Pancreas (tissue), 10 donors: ENCODE measurements around the gene CHRNB4. TPM values are rescaled to one million over a fixed set of nuclear protein-coding genes. Genes with fewer than 3 reads are reported as not detected.

Source experiments
- ATAC-seq, 4 donors: fragments of 200-7000 bp; cut with Tn5 transposase; one replicate each; pipeline versions ENCODE4 v1.8.0 to v1.9.1; 2020; ENCODE audit warnings: mild to moderate bottlenecking in 4 of 4, moderate library complexity in 4 of 4
- DNase-seq, 6 donors: peaks; one replicate each; pipeline ENCODE4 v3.0.0-alpha.2; 2020
- FAIRE-seq: peaks from 2 replicates; lab custom pipeline; 2012; peaks lifted over from hg19 to GRCh38; lab: Jason Lieb, UNC
- H3K27ac ChIP-seq, 4 donors: fragments of 200-600 bp; sonication (generic); 1 replicate in 3 of 4; 2 replicates in 1 of 4; pipeline versions ENCODE4 v1.5.0 to v1.8.0; 2020
- H3K27me3 ChIP-seq, 4 donors: fragments of 200-600 bp; one replicate each; pipeline ENCODE4 v1.8.0; 2021
- H3K36me3 ChIP-seq, 3 donors: fragments of 200-600 bp; sonication (generic) in 1 of 3; one replicate each; pipeline versions ENCODE4 v1.5.0 to v1.8.0; 2020 to 2021
- H3K4me1 ChIP-seq, 3 donors: fragments of 200-600 bp; one replicate each; pipeline ENCODE4 v1.8.0; 2021
- H3K4me3 ChIP-seq, 4 donors: fragments of 200-600 bp; sonication (generic) in 2 of 4; one replicate each; pipeline versions ENCODE4 v1.5.0 to v1.8.0; 2020 to 2021
- H3K9me3 ChIP-seq, 4 donors: fragments of 200-600 bp; one replicate each; pipeline ENCODE4 v1.8.0; 2021
- WGBS, 2 donors: extraction: QIAGEN DNeasy Blood & Tissue Kit; methylation state at CpG; one replicate each; pipeline ENCODE4 v1.1.7; 2013; 5-methylcytosine and 5-hydroxymethylcytosine counted together
- intact Hi-C, 3 donors: fragments of 100-400 bp; cut with DNase I; formaldehyde crosslinking; loops; one replicate each; pipeline versions ENCODE4 v1.11.1 to v1.14.2; 2022
- polyA plus RNA-seq, 2 donors: library from polyadenylated mRNA; stranded (reverse); fragments of 200-250 nt; gene quantifications; one replicate each; pipeline ENCODE4 v1.2.3, GENCODE V29; 2013
- total RNA-seq, 6 donors: library from RNA; stranded (reverse); fragmentation: NEBNext Ultra II Directional in 4 of 6; extraction: Animal tissue kit (Norgen Biotek cat#: 25700) in 4 of 6; gene quantifications; one replicate each; pipeline versions ENCODE4 v1.2.1 to v1.2.4, GENCODE V29; 2021 to 2023
- TF ChIP-seq, protein P1 (sequence below), 4 donors: fragments of 200-600 bp; sonication (generic) in 3 of 4; IDR thresholded peaks; one replicate each; pipeline versions ENCODE4 v1.5.0 to v1.8.0; 2021; ENCODE audit warnings: antibody characterized with exemption in 4 of 4
- donor health status: healthy with polysubstance abuse.
- donor health status: DM: no; HTN: no; CAD: no; lungs with moderate emphysema.
- donor health status: DM: no; HTN: no; CAD: no.
- donor health status: control.
- donor health status: control.
- donor health status: Bipolar disorder and iron deficiency.
- donor health status: DM: yes; HTN: yes; CAD: no.
- donor health status: DM: no; HTN: no; CAD: no.
- donor health status: DM: no; HTN: no; CAD: no.
- donor health status: DM: yes; HTN: yes; CAD: no.

CHRNB4 gene
- total and polyA plus RNA-seq, 8 donors, result 0.02 to 0.18 TPM; not detected in 6

DNA sequence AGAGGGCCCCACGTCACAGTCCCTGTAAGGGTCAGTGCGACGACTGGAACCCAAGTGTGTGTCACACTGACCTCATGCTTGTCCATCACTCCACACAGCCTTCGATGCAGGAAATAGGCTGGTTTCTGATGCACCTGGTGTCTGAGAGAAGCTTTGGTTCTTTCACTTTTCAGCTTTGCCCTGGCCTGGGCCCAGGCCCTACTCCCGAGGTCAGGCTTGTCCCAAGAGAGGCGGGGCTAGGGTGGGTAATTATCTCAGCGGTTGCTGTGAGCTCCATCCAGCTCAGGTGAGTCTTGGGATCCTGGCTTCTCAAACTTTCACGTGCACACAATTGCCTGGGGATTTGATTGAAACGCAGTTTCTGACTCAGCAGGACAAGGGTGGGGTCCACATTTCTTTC lies 19.6 kb upstream of the CHRNB4 start:
- intact Hi-C loops, result no loop called here
- Histone ChIP-seq H3K36me3 (no peaks in the 10 kb centered on the region), H3K4me3 (no peak overlapping the region), H3K9me3 (no peaks in the 10 kb centered on the region), H3K4me1 (no peaks in the 10 kb centered on the region), H3K27ac (no peak overlapping the region), H3K27me3 (no peaks in the 10 kb centered on the region)
- TF ChIP-seq, protein P1, sequence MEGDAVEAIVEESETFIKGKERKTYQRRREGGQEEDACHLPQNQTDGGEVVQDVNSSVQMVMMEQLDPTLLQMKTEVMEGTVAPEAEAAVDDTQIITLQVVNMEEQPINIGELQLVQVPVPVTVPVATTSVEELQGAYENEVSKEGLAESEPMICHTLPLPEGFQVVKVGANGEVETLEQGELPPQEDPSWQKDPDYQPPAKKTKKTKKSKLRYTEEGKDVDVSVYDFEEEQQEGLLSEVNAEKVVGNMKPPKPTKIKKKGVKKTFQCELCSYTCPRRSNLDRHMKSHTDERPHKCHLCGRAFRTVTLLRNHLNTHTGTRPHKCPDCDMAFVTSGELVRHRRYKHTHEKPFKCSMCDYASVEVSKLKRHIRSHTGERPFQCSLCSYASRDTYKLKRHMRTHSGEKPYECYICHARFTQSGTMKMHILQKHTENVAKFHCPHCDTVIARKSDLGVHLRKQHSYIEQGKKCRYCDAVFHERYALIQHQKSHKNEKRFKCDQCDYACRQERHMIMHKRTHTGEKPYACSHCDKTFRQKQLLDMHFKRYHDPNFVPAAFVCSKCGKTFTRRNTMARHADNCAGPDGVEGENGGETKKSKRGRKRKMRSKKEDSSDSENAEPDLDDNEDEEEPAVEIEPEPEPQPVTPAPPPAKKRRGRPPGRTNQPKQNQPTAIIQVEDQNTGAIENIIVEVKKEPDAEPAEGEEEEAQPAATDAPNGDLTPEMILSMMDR (IDR thresholded peaks at IDR 0.05), result no peak
- FAIRE-seq (no peak), DNase-seq (no peak), ATAC-seq (no peak)
- WGBS, 2 donors, result 68 to 69% methylated on average over 9 of the region's 9 CpGs

GRCh38 chr15:78658823-78659222 lies 17.8 kb upstream of the CHRNB4 start:
- no peaks in the 10 kb centered on the region for H3K27me3 ChIP-seq
- H3K27ac ChIP-seq, result no peak overlapping the region
- FAIRE-seq (no peak), ATAC-seq (no peak), DNase-seq (no peak)
- H3K4me3 ChIP-seq, result no peak overlapping the region
- no peaks in the 10 kb centered on the region for H3K9me3 ChIP-seq
- no peaks in the 10 kb centered on the region for H3K36me3 ChIP-seq
- intact Hi-C loops, result no loop called here
- no peaks in the 10 kb centered on the region for H3K4me1 ChIP-seq
- TF ChIP-seq, protein P1 (IDR thresholded peaks at IDR 0.05), result no peak

GRCh38 chr15:78654272-78654671 lies 13.3 kb upstream of the CHRNB4 start:
- no peaks in the 10 kb centered on the region for H3K9me3 ChIP-seq
- H3K4me3 ChIP-seq, result no peak overlapping the region
- H3K4me1 ChIP-seq, result no peaks in the 10 kb centered on the region
- TF ChIP-seq, protein P1 (IDR thresholded peaks at IDR 0.05), result no peak
- no peaks in the 10 kb centered on the region for H3K36me3 ChIP-seq
- 71 to 82% methylated on average over 4 of the region's 4 CpGs for WGBS, 2 donors
- intact Hi-C loops, result no loop called here
- no peak for DNase-seq
- H3K27ac ChIP-seq, result no peak overlapping the region
- H3K27me3 ChIP-seq, result no peaks in the 10 kb centered on the region
- no peak for ATAC-seq
- no peak for FAIRE-seq

- Histone ChIP-seq H3K4me1 (no peaks in the 10 kb centered on the region), H3K4me3 (no peak overlapping the region), H3K27me3 (no peaks in the 10 kb centered on the region), H3K9me3 (no peaks in the 10 kb centered on the region), H3K36me3 (no peaks in the 10 kb centered on the region), H3K27ac (no peak overlapping the region)
- TF ChIP-seq, protein P1 (IDR thresholded peaks at IDR 0.05), result no peak
- FAIRE-seq (no peak), DNase-seq (no peak), ATAC-seq (no peak)
- intact Hi-C loops, result no loop called here
- 86 to 89% methylated on average over 1 of the region's 1 CpG for WGBS, 2 donors
Observed at GRCh38 chr15:78651930-78652615, 11.1 kb upstream of the CHRNB4 start.

DNA sequence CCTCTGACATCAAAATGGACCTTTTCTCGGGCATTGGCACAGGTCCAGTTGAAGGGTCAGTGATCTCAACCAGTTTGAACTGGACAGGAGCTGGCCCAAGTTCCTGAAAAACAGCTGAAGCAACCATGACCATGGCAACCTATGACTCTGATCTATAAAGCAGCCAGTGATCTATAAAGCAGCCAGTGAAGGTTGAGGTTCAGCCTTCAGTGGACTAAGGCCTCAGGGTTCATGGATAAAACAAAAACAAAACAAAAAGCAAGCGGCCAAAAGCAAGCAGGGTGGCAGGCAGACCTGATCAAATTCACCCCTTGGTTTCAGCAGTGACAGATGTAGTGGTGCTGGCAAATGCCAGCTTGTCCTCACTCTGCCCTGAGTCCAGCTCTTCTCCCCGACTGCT lies 10.0 kb upstream of the CHRNB4 start:
- ATAC-seq (no peak), FAIRE-seq (no peak), DNase-seq (no peak)
- H3K27ac ChIP-seq, result no peak overlapping the region
- 43 to 47% methylated on average over 3 of the region's 3 CpGs for WGBS, 2 donors
- no peaks in the 10 kb centered on the region for H3K9me3 ChIP-seq
- H3K4me3 ChIP-seq, result no peak overlapping the region
- TF ChIP-seq, protein P1 (IDR thresholded peaks at IDR 0.05), result no peak
- H3K27me3 ChIP-seq, result no peaks in the 10 kb centered on the region
- H3K4me1 ChIP-seq, result no peaks in the 10 kb centered on the region
- H3K36me3 ChIP-seq, result no peaks in the 10 kb centered on the region
- intact Hi-C loops, result no loop called here
